GM12892 (cell line): ENCODE data around the gene SHISA5.

Experiments
- POLR2A ChIP-seq: IDR thresholded peaks from 2 replicates; pipeline ENCODE4 v1.6.1; 2011; ENCODE audit warnings: low read depth, low read length, control low read depth
- POLR2AphosphoS5 ChIP-seq: IDR thresholded peaks from 2 replicates; pipeline ENCODE4 v1.6.1; 2011; ENCODE audit warnings: low read depth, low read length, control low read depth

DNA sequence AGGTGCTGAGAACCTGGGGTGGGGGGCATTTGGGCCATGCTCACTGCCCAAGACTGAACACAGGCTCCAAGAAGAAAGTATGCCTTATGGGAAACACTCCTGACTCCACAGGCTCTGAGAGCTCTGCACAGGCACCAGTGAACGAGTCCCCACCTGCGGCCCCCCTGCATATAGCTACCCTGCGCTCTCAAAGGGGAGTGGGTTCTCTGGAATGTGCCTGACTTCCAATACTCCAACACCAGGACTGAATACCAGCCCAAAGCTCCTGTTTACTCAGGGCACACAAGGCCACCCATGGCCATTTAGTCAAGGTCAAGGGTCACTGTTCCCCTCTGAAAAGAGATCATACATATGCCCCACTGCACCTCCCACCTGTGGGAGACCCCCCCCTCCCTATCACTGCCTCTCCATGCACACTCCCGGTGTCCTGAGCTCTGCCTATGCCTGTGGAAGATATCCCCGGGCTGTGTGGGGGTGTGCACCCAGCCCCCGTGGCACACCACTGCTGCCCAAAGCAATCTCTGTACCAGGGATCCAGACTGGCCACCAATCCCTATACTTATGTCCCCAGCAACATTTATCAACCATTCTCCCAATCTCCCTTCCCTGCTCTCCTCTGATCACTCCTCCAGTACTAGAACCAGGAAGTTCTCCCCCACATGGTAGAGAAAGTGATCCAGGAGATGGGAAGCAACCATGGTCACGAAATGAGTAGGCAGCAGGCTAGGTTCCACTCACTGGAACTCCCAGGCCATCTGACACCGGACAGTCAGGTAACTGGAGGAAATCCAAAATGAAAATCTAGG lies 72.5 kb downstream of the SHISA5 start:
- TF ChIP-seq POLR2AphosphoS5, result no peak
- no peak for TF ChIP-seq POLR2A
